ENCODE measurements around the gene GABRQ.

The GABRQ gene

DNA sequence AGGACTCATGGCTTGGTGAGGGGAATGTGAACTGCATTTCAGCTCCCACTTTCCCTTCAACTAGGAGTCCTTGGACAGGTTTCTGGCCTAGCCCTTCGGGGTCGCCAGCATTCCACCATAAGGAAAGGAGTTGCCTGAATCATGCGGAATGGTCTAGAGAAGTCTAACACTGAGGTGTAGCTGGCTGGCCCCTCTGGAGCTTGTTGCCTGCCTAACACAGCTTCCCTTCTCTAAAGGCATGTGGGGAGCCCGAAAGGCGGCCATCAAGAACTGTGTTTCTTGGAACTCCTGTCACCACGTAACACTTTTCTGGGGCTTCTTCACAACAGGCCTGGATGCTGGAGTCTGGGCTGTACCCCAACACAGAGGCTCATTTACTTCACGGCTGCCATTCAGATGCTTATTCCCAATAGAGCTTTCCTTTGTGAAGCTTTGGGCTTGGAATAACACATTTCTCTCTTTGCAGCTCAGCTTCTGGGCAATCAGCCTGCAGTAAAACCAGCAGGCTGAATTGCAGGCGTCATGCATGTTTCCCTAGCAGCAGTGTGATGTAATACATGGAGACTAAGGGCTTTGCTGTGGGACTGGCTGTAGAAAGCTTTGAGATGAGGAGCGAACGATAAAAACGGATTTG is 5.4 kb downstream of the GABRQ start:
- H3K4me1 ChIP-seq (ENCODE audit: control insufficient read depth, insufficient read depth, low read length), result no peaks in the 10 kb centered on the region
- H3K4me3 ChIP-seq (ENCODE audit: low read depth, low read length), result no peak overlapping the region
- ChIA-PET CTCF (interaction anchor here (0.6 to 4.4 kb wide), 7 partner anchors 8 to 1139 kb away, joined by 3 to 39 read pairs (median 4); no protein-coding TSS in a partner anchor), POLR2A (no interaction called here)
- H3K27ac ChIP-seq (ENCODE audit: extremely low read depth, low read depth, low read length), result no peak overlapping the region
- H3K9me3 ChIP-seq (ENCODE audit: control insufficient read depth, insufficient read depth, low read depth, low read length), result peaks cover 2% of the 10 kb centered on the region; the same call in 1 of the 2 replicates
- H3K36me3 ChIP-seq (ENCODE audit: control insufficient read depth in 2 of 2, insufficient read depth in 1 of 2, low read length in 2 of 2), result no peaks in the 10 kb centered on the region
- TF ChIP-seq ZNF394 (tag by site-specific recombination; IDR thresholded peaks at IDR 0.05; ENCODE audit: borderline replicate concordance), result no peak
- TF ChIP-seq ZNF560 (tag by site-specific recombination; IDR thresholded peaks at IDR 0.05; ENCODE audit: borderline replicate concordance), result no peak
- TF ChIP-seq, protein P1, sequence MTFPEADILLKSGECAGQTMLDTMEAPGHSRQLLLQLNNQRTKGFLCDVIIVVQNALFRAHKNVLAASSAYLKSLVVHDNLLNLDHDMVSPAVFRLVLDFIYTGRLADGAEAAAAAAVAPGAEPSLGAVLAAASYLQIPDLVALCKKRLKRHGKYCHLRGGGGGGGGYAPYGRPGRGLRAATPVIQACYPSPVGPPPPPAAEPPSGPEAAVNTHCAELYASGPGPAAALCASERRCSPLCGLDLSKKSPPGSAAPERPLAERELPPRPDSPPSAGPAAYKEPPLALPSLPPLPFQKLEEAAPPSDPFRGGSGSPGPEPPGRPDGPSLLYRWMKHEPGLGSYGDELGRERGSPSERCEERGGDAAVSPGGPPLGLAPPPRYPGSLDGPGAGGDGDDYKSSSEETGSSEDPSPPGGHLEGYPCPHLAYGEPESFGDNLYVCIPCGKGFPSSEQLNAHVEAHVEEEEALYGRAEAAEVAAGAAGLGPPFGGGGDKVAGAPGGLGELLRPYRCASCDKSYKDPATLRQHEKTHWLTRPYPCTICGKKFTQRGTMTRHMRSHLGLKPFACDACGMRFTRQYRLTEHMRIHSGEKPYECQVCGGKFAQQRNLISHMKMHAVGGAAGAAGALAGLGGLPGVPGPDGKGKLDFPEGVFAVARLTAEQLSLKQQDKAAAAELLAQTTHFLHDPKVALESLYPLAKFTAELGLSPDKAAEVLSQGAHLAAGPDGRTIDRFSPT (tag by site-specific recombination; IDR thresholded peaks at IDR 0.05), result no peak
- no peak for TF ChIP-seq ZNF473 (tag by site-specific recombination; IDR thresholded peaks at IDR 0.05)
- no peak for TF ChIP-seq ZNF398 (tag by site-specific recombination; IDR thresholded peaks at IDR 0.05)
- TF ChIP-seq ZNF707 (tag by site-specific recombination; IDR thresholded peaks at IDR 0.05), result no peak
- TF ChIP-seq, protein P2, sequence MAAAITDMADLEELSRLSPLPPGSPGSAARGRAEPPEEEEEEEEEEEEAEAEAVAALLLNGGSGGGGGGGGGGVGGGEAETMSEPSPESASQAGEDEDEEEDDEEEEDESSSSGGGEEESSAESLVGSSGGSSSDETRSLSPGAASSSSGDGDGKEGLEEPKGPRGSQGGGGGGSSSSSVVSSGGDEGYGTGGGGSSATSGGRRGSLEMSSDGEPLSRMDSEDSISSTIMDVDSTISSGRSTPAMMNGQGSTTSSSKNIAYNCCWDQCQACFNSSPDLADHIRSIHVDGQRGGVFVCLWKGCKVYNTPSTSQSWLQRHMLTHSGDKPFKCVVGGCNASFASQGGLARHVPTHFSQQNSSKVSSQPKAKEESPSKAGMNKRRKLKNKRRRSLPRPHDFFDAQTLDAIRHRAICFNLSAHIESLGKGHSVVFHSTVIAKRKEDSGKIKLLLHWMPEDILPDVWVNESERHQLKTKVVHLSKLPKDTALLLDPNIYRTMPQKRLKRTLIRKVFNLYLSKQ (tag by site-specific recombination; IDR thresholded peaks at IDR 0.05; ENCODE audit: borderline replicate concordance), result no peak

DNA sequence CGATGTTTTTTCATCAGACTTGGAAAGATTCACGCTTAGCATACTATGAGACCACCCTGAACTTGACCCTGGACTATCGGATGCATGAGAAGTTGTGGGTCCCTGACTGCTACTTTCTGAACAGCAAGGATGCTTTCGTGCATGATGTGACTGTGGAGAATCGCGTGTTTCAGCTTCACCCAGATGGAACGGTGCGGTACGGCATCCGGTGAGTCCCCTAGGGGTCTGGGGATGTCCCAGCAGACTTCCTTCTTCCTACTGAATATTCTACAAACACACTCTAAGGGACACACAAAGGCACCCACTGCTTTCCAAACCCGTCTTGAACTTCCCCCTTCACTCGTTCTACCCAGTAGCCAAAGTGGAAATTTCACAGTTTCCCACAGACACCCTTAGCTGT is 9.3 kb downstream of the GABRQ start:
- TF ChIP-seq ZNF24 (tag by site-specific recombination; IDR thresholded peaks at IDR 0.05) (no peak), ZNF239 (tag by site-specific recombination; IDR thresholded peaks at IDR 0.05) (no peak), GLIS2 (tag by site-specific recombination; IDR thresholded peaks at IDR 0.05) (no peak), ZFP3 (tag by site-specific recombination; IDR thresholded peaks at IDR 0.05; ENCODE audit: low read depth) (no peak), ZNF350 (tag by site-specific recombination; IDR thresholded peaks at IDR 0.05) (no peak), ZSCAN16 (tag by site-specific recombination; IDR thresholded peaks at IDR 0.05) (no peak), YY2 (tag by site-specific recombination; IDR thresholded peaks at IDR 0.05) (no peak), OVOL3 (tag by site-specific recombination; IDR thresholded peaks at IDR 0.05) (no peak), ZNF354C (tag by site-specific recombination; IDR thresholded peaks at IDR 0.05; ENCODE audit: borderline replicate concordance, low read depth) (no peak), ZNF792 (tag by site-specific recombination; IDR thresholded peaks at IDR 0.05) (no peak), ZNF513 (tag by site-specific recombination; IDR thresholded peaks at IDR 0.05) (no peak)
- H3K36me3 ChIP-seq (ENCODE audit: control insufficient read depth in 2 of 2, insufficient read depth in 1 of 2, low read length in 2 of 2), result no peaks in the 10 kb centered on the region
- no peaks in the 10 kb centered on the region for H3K9me3 ChIP-seq (ENCODE audit: control insufficient read depth, insufficient read depth, low read depth, low read length)
- ChIA-PET POLR2A (no interaction called here), CTCF (interaction anchor here (0.6 kb wide), 1 partner anchor 32 kb away, joined by 3 read pairs; no protein-coding TSS in a partner anchor)
- no peak overlapping the region for H3K27ac ChIP-seq (ENCODE audit: extremely low read depth, low read depth, low read length)
- no peak overlapping the region for H3K4me3 ChIP-seq (ENCODE audit: low read depth, low read length)
- H3K4me1 ChIP-seq (ENCODE audit: control insufficient read depth, insufficient read depth, low read length), result no peaks in the 10 kb centered on the region

Measured in HEK293 (cell line).